ENCODE data around the gene GAREM1.
A peak's percentile ranks its signal among the peaks of the same experiment; 100 is the strongest.
"Not testable (repeated sequence)": the region's sequence is repeated elsewhere in the genome, so short reads cannot be mapped to it uniquely, and the experiment has no call there.

GAREM1 gene

DNA sequence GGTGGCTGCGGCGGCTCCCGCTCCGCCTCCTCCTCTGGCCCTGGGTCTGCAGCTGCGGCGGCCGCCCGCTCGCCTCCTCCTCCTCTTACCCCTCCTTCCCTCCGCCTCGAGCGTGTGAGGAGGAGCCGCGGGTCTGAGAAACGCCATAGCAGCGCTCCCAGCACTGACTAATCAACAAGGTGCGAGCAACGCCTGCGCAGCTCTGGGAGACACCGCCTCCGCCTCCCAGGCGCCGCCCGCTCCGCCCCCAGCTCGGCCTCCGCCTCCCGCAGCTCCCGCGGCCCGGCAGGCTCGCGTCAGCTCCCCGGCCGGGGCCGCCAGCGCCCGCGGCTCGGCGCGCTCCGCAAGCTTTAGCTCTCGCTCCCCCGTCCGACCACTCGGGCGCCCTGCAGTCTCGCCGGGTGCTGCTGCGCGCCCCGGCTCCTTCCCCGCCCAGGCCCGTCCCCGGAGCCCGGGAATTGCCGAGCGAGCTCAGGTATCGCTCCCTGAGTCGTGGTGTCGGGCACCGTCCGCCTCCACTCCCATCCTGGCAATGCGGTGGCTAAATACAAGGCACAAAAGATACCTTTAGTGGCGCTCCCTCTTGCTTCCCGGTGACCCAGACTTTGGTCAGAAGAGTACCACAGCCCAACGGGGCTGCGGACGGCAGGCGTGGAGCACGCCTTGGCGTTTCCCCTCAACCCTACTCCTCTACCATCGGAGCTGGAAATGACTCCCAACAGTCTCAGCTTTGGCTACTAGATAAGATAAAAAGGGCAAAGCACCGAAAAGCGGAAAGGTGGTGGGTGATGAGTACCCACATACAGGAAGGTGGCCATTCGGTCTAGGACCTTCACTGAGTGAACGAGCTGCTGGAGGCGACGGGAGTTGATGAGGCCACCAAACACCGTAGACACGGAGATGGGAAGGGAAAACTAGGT lies at the start of gene GAREM1:
Gene GAREM1 (minus strand): TSS at position 169 of the 920 bp plus-strand sequence. CDS start 454 bp downstream, outside the sequence.
- DNase-seq (ENCODE audit: low spot score) = peak; percentile 100

DNA sequence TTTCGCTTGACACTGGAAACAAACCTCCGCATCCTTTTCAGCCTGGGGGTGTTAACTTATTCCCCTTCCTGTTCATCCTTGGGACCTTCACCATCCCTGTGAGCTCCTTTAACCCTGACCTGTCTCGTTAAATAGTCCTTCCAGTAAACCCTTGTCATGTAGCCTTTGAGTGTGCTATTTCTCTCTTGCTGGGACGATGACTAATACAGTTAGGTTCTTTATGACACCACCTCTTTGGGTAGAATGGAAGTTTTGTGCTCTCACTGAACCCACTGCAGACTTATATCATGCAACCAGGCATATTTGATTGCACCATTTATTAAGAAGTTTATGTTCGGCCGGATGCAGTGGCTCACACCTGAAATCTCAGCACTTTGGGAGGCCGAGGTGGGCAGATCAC lies 40.5 kb upstream of the GAREM1 start:
- no peak for DNase-seq (ENCODE audit: low spot score)

DNA sequence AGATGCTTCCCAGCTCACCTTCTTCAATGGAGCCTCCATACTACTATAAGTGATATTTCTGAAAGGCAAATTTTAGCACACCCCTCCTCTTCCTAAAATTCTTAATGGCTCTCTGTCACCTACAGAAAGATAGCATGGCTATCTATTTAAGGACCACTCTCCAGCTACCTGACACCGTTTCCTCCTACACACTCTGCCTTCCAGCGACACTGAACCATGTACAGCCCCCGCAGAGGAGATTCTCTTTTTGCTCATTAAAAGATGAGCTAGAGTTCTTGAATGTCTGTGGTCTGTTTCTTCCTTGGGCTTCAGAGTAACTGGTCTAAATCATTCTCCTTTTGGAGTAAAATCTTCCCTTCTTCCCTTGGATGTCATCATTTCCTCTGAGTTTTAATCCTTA lies 38.4 kb upstream of the GAREM1 start:
- DNase-seq (ENCODE audit: low spot score) = no peak

DNA sequence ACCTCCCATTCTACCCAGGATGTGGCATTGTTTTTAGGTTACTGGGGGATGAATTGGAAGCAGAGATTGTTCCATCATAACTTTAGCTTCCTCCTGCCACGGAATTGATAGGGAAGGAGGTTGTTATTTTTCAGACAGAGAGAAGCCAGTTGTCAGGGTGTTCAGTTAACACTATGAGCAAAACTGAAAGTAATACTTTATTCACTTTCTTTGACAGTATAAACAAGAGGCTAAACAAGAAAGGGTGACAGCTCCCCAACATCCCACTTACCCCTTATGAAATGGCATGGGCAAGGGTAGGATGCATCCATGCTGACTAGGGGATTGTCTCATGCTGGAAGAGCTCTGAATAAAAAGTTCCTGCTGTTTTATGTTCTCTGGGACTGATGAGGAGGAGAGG lies 36.4 kb upstream of the GAREM1 start:
- no peak for DNase-seq (ENCODE audit: low spot score)

DNA sequence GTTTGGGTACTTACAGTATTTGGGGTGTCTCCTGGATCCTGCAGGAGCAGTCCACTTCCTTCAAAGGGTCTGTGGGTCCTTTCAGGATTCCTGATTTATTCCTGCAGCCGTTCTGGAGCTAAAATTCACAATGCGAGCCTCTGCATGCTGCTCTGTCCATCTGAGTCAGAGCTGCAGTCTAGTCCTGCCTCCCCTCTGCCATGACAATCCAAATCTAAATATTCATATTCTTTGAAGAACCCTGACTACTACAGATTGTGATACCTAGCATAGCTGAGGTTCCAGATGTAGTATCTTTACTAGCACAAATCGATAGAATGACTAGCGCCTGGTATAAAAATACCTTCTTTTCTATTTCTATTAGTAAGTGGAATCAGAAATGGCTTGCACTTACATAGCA lies 31.3 kb upstream of the GAREM1 start:
- no peak for DNase-seq (ENCODE audit: low spot score)

DNA sequence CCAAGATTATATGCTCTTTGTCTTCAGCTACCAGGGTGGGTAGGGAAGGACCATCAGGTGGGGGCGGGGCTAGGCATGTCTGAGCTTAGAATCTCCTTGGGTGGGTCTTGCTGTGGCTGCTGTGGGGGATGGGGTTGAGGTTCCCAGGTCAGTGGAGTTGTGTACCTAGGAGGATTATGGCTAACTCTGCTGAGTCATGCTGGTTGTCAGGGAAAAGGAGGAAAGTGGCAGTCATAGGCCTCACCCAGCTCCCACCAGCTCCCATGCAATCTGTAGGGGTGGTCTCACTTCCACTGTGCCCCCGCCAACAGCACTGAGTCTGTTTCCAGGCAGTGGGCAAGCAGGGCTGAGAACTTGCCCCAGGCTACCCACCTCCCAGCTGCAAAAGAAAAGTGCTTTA lies 30.6 kb upstream of the GAREM1 start:
- DNase-seq (ENCODE audit: low spot score) = not testable (repeated sequence)

DNA sequence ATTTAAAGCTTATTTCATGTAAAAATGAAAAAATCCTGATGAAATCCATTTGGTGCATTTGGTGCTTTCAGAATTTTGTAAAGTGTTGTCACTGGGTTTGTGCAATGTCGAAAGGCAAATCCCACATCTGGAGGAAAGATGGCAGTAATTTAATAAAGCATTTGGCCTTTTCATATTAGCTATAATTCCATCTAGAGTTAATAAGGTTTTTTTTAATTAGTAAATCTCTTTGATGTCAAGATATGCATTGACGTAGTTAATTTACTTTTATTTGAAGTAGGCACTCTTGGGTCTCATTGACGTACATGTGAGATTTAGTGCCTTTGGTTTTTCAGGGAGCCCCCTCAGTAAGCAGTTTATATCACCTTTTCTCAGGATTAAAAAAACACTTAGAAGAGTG lies 12.3 kb upstream of the GAREM1 start:
- DNase-seq (ENCODE audit: low spot score) = no peak

DNA sequence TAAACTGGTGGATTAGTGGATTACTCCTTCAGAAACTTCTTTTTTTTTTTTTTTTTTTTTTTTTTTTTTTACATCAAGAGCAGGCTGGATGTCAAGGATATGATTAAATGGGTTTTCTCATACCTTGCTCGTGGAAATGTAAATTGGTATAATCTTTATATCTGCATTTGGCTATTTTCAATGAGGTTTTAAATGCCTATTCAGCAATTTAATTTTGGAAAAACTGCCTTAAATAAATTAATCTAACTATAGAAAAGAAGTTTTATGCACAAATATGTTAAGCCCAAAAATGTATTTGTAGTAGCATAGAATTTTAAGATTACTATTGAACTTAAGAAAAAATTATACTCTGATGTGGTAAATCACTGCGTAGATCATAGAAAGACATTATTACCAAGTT lies 11.4 kb upstream of the GAREM1 start:
- DNase-seq (ENCODE audit: low spot score) = no peak

DNA sequence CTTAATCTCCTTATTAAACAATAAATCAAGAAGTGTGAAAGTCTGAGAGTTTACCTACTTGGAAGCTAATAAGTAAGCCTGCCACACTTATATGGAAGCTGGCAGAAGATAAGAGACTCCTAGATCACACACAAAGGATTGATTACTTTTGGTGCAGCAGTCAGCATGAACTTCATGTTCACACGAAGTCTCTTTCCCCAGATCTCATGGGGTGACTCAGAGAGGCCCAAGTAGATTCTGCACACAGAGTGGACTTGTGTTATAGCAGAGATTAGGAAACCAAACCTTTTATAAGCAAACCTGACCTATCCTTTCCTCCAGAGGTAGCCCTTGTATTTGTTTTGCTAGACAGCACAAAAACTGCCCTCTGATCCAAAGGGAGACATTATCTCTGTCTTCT lies 9.9 kb upstream of the GAREM1 start:
- no peak for DNase-seq (ENCODE audit: low spot score)

DNA sequence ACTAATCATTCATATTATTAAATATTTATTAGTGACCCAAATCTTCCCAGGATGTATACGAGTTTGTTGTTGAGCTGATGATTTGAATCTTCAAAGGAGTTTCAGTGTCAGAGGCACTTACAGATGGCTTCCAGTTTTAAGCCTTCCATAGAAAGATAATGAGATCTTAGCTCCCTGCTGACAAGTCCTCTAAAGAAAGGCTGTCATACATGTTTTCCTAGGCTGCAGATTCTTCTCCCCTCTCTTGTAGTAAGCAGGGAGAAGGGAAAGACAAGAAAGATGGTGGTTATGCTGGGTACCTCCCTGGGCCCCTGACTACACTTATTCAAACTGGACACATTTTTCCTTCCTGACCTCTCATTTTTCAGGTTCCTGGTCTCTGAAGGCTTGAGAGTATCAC lies 8.1 kb upstream of the GAREM1 start:
- DNase-seq (ENCODE audit: low spot score) = no peak

DNA sequence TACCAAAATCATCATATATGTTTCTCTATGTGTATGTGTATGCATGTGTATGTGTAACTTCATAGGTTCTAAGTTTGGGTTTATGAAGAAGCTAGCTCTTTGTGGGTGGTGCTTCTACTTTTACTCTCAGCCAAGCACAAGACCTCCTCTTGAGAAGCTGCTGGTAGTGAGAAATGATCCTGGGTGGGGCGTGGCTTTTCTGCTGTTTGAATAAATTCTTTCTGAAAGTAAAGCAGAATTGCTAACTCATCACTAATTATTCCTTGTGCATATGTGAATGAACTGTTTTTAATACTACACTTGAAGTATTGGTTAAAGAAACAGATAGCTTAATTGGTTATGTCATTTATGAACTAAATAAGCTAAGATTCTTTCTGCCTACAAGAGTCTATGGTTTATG lies 7.6 kb upstream of the GAREM1 start:
- DNase-seq (ENCODE audit: low spot score) = no peak

DNA sequence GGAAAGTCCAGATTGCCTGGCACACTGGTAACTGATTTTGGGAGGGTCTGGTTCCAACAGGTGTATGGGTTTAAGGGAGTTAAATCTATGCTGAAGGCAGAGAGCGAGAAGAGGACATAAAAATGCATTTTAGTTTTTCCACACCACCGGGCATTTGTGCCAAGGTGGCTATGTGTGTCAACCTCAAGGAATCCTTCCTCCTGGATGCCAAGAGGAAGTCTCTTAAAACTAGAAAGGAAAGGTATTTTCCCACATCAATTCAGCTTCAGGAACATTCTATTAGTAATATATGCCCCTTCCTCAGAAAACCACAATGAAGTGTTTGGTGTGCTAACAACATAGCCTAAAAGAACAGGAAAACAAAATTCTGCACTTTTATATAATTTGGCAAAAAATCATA lies 5.4 kb upstream of the GAREM1 start:
- DNase-seq (ENCODE audit: low spot score) = no peak

DNA sequence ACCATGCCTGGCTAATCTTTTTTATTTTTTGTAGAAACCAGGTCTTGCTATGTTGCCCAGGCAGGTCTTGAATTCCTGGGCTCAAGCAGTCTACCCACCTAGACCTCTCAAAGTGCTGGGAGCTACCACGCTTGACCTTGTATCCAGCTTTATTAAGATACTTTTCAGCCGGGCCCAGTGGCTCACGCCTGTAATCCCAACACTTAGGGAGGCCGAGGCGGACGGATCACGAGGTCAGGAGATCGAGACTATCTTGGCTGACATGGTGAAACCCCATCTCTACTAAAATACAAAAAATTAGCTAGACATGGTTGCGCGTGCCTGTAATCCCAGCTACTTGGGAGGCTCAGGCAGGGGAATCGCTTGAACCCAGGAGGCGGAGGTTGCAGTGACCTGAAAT lies 4.4 kb upstream of the GAREM1 start:
- DNase-seq (ENCODE audit: low spot score) = not testable (repeated sequence)

DNA sequence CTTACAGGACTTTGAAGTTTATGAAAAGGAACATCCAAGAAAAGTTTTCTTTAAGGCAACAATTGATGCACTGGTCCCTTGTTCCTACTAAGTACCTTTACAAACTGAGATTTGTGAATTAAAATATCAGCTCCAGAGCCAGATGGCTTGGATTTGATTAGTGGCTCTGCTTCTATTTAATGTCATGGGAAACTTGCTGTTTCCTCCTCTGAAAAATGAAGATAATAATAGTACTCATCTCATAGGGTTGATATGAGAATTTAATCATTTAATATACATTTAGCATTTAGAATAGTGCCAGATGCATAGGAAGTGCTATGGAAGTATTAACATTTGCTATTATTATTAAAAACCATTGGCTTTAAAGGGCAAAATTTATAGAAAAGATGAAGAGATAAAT lies 2.6 kb upstream of the GAREM1 start:
- no peak for DNase-seq (ENCODE audit: low spot score)

DNA sequence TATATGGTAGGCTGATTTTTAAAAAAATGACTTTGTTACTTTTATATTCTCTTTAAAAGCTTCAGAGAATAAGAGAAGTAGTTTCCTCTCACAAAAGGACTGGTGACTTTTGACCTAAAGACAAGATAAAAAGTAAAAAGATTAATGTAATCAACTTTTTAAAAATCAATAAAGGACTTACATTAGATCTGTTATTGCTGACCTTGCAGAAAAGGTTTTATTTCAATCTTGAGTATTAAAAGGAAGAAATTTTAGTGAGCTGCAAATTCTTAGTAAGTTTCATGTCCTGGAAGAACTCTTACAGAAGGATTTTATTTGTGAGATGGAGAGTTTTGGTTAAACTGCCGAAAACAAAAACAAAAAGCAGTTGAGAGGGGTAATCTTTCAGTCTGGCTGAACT lies 2.2 kb upstream of the GAREM1 start:
- no peak for DNase-seq (ENCODE audit: low spot score)

DNA sequence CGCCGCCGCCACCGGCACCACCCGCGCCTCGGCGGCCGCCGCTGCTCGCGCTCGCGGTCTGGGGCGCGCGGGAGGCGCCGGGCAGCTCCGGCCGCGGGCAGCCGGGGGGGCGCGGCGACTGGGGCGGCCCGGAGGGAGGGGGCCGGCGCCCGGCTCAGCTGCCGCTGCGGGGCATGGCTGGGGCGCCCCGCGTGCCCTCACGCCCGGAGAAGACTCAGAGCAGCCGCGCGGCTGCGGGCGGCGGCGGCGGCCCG lies 295 bp downstream of the GAREM1 start:
- no peak for DNase-seq (ENCODE audit: low spot score)

DNA sequence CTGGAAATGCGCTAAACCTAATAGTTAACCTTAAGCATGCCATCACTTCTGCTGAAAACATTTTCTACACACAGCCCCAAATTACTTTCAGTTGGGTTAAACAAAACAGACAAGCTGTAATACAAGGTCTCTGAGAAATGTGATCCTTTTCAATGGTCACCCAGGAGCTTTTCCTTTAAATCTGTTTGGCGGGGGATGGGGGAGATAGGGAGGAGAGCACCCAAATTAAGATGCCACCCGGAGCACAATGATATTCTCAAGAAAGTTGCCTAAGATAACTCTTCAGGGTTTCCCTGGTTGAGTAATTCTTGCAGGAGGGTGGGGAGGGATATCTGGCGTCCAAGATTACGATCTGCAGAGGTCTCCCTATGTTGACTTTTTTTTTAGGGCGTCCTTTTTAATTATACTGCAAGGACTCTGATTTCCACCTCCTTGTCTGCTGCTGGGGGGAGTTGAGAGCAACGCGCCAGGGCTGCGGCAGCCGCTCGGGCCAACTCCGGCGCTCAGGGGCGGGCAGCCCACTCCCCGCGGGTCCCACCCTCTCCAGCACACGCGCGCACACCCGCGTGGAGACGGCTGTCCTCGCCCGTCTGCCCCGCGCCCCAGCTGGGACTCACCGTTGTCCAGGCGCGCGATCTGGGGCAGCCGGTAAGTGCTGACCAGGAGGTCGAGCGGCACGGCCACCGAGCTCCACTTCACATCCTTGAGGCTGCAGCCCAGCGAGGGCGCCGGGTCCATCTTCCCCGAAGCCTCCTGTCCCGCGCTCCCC lies 807 bp downstream of the GAREM1 start:
- DNase-seq (ENCODE audit: low spot score) = peak; percentile 81

DNA sequence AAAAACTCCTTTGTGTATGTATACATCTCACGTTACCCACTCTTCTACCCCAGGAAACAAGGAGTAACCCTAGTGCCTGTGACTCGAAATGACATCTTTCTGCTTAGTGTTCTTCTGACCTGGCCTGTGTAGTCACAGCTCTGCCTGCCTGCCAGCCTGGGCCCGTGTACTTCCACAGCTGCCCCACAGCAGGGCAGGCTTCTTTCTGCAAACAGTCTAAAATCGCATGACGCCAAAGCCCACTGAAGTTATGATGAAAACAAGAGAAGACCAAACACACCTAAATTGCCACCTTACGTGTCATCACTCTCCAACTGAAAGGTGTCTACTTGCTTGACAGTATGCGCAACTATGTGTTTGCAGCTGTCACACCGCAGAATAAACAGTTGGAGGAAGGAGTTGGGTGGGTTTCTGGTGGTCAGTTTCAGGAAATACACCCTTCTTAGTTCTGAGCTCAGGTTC lies 1.5 kb downstream of the GAREM1 start:
- DNase-seq (ENCODE audit: low spot score) = peak; percentile 75

DNA sequence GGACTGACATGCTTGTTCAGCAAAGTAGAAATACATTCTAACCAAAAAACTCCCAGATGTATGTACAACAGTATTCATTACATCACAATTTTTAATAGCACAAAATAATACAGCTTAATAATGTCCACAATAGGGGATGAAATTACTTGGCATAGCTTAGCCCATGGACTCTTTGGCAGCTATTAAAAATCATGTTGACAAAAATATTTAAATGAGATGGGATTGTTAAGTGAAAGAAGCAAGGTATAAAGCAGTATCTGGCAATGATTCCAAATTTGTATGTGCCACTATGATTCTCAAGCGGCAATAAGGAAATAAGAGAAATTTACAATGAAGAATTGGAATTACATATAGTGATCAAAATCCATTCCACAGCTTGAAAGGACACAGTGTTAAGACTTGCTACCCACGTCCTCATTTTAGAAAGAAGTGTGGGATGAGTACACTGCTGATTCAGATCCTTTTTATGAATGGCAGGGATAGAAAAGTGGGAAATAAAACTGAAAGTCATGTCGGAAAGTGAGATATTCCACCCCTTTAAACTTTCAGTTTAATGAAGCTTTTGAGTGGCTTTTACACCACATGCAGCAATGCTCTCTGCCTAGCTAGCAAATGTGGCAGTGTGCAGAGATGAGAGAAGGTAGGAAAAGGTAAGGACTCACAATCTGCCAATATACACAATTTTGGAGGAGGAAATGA lies 2.4 kb downstream of the GAREM1 start:
- no peak for DNase-seq (ENCODE audit: low spot score)

DNA sequence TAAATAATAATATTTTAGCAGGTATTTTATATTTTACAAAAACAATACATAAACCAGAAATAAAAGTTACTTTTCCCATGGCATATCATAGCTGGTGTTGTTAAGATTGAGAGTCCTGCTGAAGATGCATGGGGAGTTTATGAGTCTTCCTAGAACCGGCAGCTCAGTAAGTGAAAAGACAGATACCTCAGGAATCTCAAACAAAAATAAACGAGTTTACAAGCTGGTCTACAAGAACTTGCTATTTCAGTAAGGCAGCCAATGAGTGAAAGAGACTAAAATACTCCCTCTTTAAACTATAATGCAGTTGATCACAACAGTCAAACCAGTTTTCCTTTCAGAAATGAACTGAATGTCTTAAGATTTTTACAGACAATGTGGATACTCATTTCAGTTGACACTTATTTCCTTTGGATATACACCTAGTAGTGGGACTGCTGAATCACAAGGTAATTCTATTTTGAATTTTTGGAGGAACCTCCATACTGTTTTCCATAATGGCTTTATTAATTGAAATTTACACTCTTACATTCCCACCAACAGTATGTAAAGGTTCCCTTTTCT lies 8.9 kb downstream of the GAREM1 start:
- DNase-seq (ENCODE audit: low spot score) = no peak

DNA sequence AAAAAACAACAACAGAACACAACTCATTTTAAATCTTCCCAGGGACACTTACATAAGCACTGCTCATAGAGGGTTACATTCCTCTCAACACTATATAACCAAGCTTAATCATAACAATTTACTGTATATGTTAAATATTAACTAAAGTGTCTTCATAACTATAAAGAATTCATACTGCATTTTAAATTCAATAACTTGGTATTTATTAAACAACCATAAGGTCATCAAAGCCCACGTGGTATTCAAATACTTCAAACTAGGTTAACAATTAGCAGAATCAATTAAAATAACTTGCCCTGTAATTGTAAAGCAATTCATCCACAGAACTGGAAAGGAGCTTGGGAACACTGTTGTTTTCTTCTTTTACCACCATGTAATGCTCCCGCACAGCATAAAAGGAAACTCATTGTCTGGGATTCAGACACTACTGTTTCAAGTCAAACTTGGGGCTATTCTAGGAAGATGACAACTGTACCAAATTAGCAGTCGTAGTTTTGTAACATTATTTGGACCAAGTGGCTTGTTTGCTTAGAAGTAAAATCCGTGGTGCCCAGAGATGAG lies 10.4 kb downstream of the GAREM1 start:
- DNase-seq (ENCODE audit: low spot score) = no peak
